SK-N-SH (cell line): ENCODE measurements around the gene COLEC11. TPM values are rescaled to one million over a fixed set of nuclear protein-coding genes. Genes with fewer than 3 reads are reported as not detected.

ENCODE experiments used
- CTCF ChIA-PET: fragments of 300-600, 350-600 bp; formaldehyde crosslinking; extraction: SDS; loops from one replicate; lab custom pipeline; 2021; lab: Yijun Ruan, JAX
- POLR2A ChIA-PET: fragments of 350-600 bp; sonication (Branson Sonifier 250); formaldehyde crosslinking; extraction: SDS; loops from one replicate; lab custom pipeline; 2020; ENCODE audit warnings: antibody characterized with exemption, inconsistent platforms; lab: Yijun Ruan, JAX
- DNase-seq: peaks from one replicate; pipeline ENCODE4 v3.0.0; 2012
- H2AFZ ChIP-seq: fragments of 200-600 bp; sonication (generic); 2 replicates; pipeline ENCODE4 v1.8.1; 2016; ENCODE audit warnings: antibody characterized with exemption, mild to moderate bottlenecking, low read depth
- H3F3A ChIP-seq: fragments of 200-600 bp; sonication (generic); replicated peaks from 2 replicates; pipeline ENCODE3; 2016; ENCODE audit warnings: antibody characterized with exemption, mild to moderate bottlenecking; ENCODE audit not compliant: insufficient read depth
- H3K27ac ChIP-seq, 2 experiments: fragments of 200-500 bp in 1 of 2; fragments of 200-600 bp in 1 of 2; sonication (Bioruptor generic) in 1 of 2; sonication (generic), shearing (Covaris generic) in 1 of 2; 2 replicates each; pipeline versions ENCODE4 v1.5.1 to v1.6.1; 2014 to 2016; ENCODE audit warnings: low read depth in 2 of 2, inconsistent platforms in 1 of 2, low read length in 1 of 2, mild to moderate bottlenecking in 1 of 2, mixed read lengths in 1 of 2
- H3K27me3 ChIP-seq: fragments of 200-600 bp; sonication (generic), shearing (Covaris generic); 2 replicates; pipeline ENCODE4 v1.6.1; 2016; ENCODE audit warnings: mixed run types; ENCODE audit not compliant: insufficient read depth
- H3K36me3 ChIP-seq, 2 experiments: fragments of 200-500 bp in 1 of 2; fragments of 200-600 bp in 1 of 2; sonication (Bioruptor generic) in 1 of 2; sonication (generic) in 1 of 2; replicated peaks in 1 of 2; 2 replicates each; pipeline versions ENCODE3 to v1.5.1; 2014 to 2016; ENCODE audit warnings: low read length in 1 of 2, mild to moderate bottlenecking in 1 of 2; ENCODE audit not compliant: insufficient read depth in 2 of 2, control insufficient read depth in 1 of 2
- H3K4me1 ChIP-seq, 2 experiments: fragments of 200-500 bp in 1 of 2; fragments of 200-600 bp in 1 of 2; sonication (Bioruptor generic) in 1 of 2; sonication (generic), shearing (Covaris generic) in 1 of 2; 2 replicates each; pipeline versions ENCODE4 v1.5.1 to v1.6.1; 2014 to 2016; ENCODE audit warnings: low read depth in 1 of 2, low read length in 1 of 2, mixed run types in 1 of 2; ENCODE audit not compliant: insufficient read depth in 2 of 2, control insufficient read depth in 1 of 2
- H3K4me2 ChIP-seq: fragments of 200-600 bp; sonication (generic), shearing (Covaris generic); 2 replicates; pipeline ENCODE4 v1.6.1; 2017; ENCODE audit warnings: mixed run types
- H3K4me3 ChIP-seq, 2 experiments: fragments of 200-500 bp in 1 of 2; fragments of 200-600 bp in 1 of 2; sonication (Bioruptor generic) in 1 of 2; sonication (generic), shearing (Covaris generic) in 1 of 2; 2 replicates each; pipeline versions ENCODE4 v1.5.1 to v1.8.1; 2014 to 2016; ENCODE audit warnings: low read depth in 2 of 2, inconsistent platforms in 1 of 2, low read length in 1 of 2, mild to moderate bottlenecking in 1 of 2, mixed read lengths in 1 of 2, moderate library complexity in 1 of 2
- H3K79me2 ChIP-seq: fragments of 200-600 bp; sonication (generic); 2 replicates; pipeline ENCODE4 v1.8.1; 2017; ENCODE audit warnings: mild to moderate bottlenecking; ENCODE audit not compliant: insufficient read depth
- H3K9ac ChIP-seq: fragments of 200-600 bp; sonication (generic); 2 replicates; pipeline ENCODE4 v1.6.1; 2017; ENCODE audit warnings: mixed run types
- H3K9me2 ChIP-seq: fragments of 200-600 bp; sonication (generic); 2 replicates; pipeline ENCODE4 v1.6.1; 2017; ENCODE audit warnings: mixed run types
- H3K9me3 ChIP-seq: fragments of 200-600 bp; sonication (generic); 2 replicates; pipeline ENCODE4 v1.6.1; 2017; ENCODE audit warnings: mixed run types, mild to moderate bottlenecking, moderate library complexity
- H4K20me1 ChIP-seq: fragments of 200-600 bp; sonication (generic); 2 replicates; pipeline ENCODE4 v1.6.1; 2017; ENCODE audit warnings: mild to moderate bottlenecking, mixed run types; ENCODE audit not compliant: insufficient read depth
- CHD2 ChIP-seq: fragments of 150-350 bp; IDR thresholded peaks from 2 replicates; pipeline ENCODE4 v1.6.1; 2018; ENCODE audit warnings: low read length; ENCODE audit not compliant: partially characterized antibody
- CTCF ChIP-seq: fragments of 200-600 bp; sonication (generic); IDR thresholded peaks from 2 replicates; pipeline ENCODE4 v1.6.1; 2017; ENCODE audit warnings: antibody characterized with exemption, mild to moderate bottlenecking, moderate library complexity
- EZH2phosphoT487 ChIP-seq: fragments of 200-600 bp; sonication (generic); IDR thresholded peaks from 2 replicates; pipeline ENCODE4 v1.6.1; 2017; ENCODE audit warnings: low read depth, mixed run types, mild to moderate bottlenecking, antibody characterized with exemption, moderate library complexity, borderline replicate concordance
- FOSL2 ChIP-seq: IDR thresholded peaks from 2 replicates; pipeline ENCODE4 v1.4.0; 2012; ENCODE audit warnings: low read depth, mild to moderate bottlenecking, moderate library complexity, borderline replicate concordance
- FOXJ3 ChIP-seq: sonication (generic); formaldehyde crosslinking; IDR thresholded peaks from 2 replicates; pipeline ENCODE4 v1.5.1; 2020; ENCODE audit warnings: mild to moderate bottlenecking, missing genetic modification reagents
- GATA2 ChIP-seq: sonication (generic); formaldehyde crosslinking; IDR thresholded peaks from 2 replicates; pipeline ENCODE4 v1.5.0; 2020; ENCODE audit warnings: mild to moderate bottlenecking, missing genetic modification reagents
- MXI1 ChIP-seq: IDR thresholded peaks from 2 replicates; pipeline ENCODE4 v1.6.1; 2012; ENCODE audit warnings: mild to moderate bottlenecking, low read depth, low read length, improper control_type of control experiment
- RAD21 ChIP-seq: IDR thresholded peaks from 2 replicates; pipeline ENCODE4 v1.6.1; 2012; ENCODE audit warnings: mild to moderate bottlenecking, low read length
- RCOR1 ChIP-seq: fragments of 150-350 bp; IDR thresholded peaks from 2 replicates; pipeline ENCODE4 v1.6.1; 2017; ENCODE audit warnings: antibody characterized with exemption, low read length
- SMC3 ChIP-seq: IDR thresholded peaks from 2 replicates; pipeline ENCODE4 v1.6.1; 2012; ENCODE audit warnings: low read depth, low read length, improper control_type of control experiment
- TAF1 ChIP-seq: IDR thresholded peaks from 2 replicates; pipeline ENCODE4 v1.6.1; 2012; ENCODE audit warnings: low read depth, mild to moderate bottlenecking, low read length, moderate library complexity, borderline replicate concordance
- USF1 ChIP-seq: IDR thresholded peaks from 2 replicates; pipeline ENCODE4 v1.4.0; 2012; ENCODE audit warnings: low read depth, borderline replicate concordance
- WGBS: methylation state at CpG from one replicate; pipeline ENCODE4 v1.1.6; 2017; ENCODE audit warnings: low lambda C conversion rate; 5-methylcytosine and 5-hydroxymethylcytosine counted together
- polyA plus RNA-seq, 3 experiments: library from polyadenylated mRNA; depleted of rRNA; stranded (reverse); fragments of >200 nt; gene quantifications; 2 replicates each; pipeline ENCODE4 v1.2.3, GENCODE V29; 2012
- TF ChIP-seq, protein P1 (sequence below): IDR thresholded peaks from 2 replicates; pipeline ENCODE4 v1.4.0; 2012; ENCODE audit warnings: low read depth
- TF ChIP-seq, protein P2 (sequence below): IDR thresholded peaks from 2 replicates; pipeline ENCODE4 v1.6.1; 2012; ENCODE audit warnings: mild to moderate bottlenecking, low read depth, low read length, moderate library complexity

The COLEC11 gene
- polyA plus RNA-seq (2012; rRNA removed) = 8.7 and 15.2 TPM in 2 replicates
- polyA plus RNA-seq (2012; cell fraction: cytosol; rRNA removed) = 11.5 and 22.9 TPM in 2 replicates
- 4.4 and 8.8 TPM in 2 replicates for polyA plus RNA-seq (2012; cell fraction: nucleus; rRNA removed)

- peak within 1 kb of the TSS; percentile 30 to 38; a peak in 3 of 4 replicates for H3K4me3 ChIP-seq
- peak; percentile 96 for DNase-seq
- H3K36me3 ChIP-seq = no peaks in the 10 kb centered on the region
- H4K20me1 ChIP-seq = no peaks in the 10 kb centered on the region
- H3K9me3 ChIP-seq = no peaks in the 10 kb centered on the region
- peak within 1 kb of the TSS; percentile 44; the same call in 1 of the 2 replicates for H2AFZ ChIP-seq
- peak; percentile 80; the same call in 1 of the 2 replicates for TF ChIP-seq MXI1
- no peak for TF ChIP-seq FOSL2
- TF ChIP-seq EZH2phosphoT487 = no peak
- peak; percentile 29 for TF ChIP-seq CHD2
- TF ChIP-seq USF1 = no peak
- peak; percentile 38 for TF ChIP-seq CTCF
- TF ChIP-seq RCOR1 = peak; percentile 26; the same call in 1 of the 2 replicates
- peak; percentile 39; the same call in 1 of the 2 replicates for TF ChIP-seq SMC3
- peak; percentile 90 for TF ChIP-seq GATA2
- peak; percentile 67; the same call in 1 of the 2 replicates for TF ChIP-seq FOXJ3 (CRISPR knock-in tag)
- peak; percentile 39; the same call in 1 of the 2 replicates for TF ChIP-seq TAF1
- TF ChIP-seq, protein P1, sequence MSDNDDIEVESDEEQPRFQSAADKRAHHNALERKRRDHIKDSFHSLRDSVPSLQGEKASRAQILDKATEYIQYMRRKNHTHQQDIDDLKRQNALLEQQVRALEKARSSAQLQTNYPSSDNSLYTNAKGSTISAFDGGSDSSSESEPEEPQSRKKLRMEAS = peak; percentile 42; the same call in 1 of the 2 replicates
- TF ChIP-seq RAD21 = peak; percentile 47
- TF ChIP-seq, protein P2, sequence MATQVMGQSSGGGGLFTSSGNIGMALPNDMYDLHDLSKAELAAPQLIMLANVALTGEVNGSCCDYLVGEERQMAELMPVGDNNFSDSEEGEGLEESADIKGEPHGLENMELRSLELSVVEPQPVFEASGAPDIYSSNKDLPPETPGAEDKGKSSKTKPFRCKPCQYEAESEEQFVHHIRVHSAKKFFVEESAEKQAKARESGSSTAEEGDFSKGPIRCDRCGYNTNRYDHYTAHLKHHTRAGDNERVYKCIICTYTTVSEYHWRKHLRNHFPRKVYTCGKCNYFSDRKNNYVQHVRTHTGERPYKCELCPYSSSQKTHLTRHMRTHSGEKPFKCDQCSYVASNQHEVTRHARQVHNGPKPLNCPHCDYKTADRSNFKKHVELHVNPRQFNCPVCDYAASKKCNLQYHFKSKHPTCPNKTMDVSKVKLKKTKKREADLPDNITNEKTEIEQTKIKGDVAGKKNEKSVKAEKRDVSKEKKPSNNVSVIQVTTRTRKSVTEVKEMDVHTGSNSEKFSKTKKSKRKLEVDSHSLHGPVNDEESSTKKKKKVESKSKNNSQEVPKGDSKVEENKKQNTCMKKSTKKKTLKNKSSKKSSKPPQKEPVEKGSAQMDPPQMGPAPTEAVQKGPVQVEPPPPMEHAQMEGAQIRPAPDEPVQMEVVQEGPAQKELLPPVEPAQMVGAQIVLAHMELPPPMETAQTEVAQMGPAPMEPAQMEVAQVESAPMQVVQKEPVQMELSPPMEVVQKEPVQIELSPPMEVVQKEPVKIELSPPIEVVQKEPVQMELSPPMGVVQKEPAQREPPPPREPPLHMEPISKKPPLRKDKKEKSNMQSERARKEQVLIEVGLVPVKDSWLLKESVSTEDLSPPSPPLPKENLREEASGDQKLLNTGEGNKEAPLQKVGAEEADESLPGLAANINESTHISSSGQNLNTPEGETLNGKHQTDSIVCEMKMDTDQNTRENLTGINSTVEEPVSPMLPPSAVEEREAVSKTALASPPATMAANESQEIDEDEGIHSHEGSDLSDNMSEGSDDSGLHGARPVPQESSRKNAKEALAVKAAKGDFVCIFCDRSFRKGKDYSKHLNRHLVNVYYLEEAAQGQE = 0 out of 2 replicates have a peak, but pooled peaks have one; percentile 11
- H3K4me2 ChIP-seq = peak within 1 kb of the TSS; percentile 62
- H3K27me3 ChIP-seq = no peaks in the 10 kb centered on the region
- peaks cover 0 to 39% of the 10 kb centered on the region in 2 experiments; a peak in 2 of 4 replicates for H3K4me1 ChIP-seq
- ChIA-PET CTCF (interaction anchor here (0.6 to 5.1 kb wide), 13 partner anchors 8 to 614 kb away, joined by 3 to 43 read pairs (median 6); no protein-coding TSS in a partner anchor), POLR2A (interaction anchor here (0.5 to 4.0 kb wide), 12 partner anchors 10 to 1534 kb away, joined by 3 to 52 read pairs (median 6); partner anchors contain the start of gene RNASEH1)
- peaks cover 4% of the 10 kb centered on the region for H3F3A ChIP-seq
- 38% methylated on average over 39 of the region's 40 CpGs for WGBS
- H3K9me2 ChIP-seq = no peaks in the 10 kb centered on the region
- H3K79me2 ChIP-seq = no peaks in the 10 kb centered on the region
- peak within 1 kb of the TSS; percentile 8; the same call in 1 of the 2 replicates for H3K9ac ChIP-seq
- H3K27ac ChIP-seq = peak within 1 kb of the TSS; percentile 20 to 99; a peak in 3 of 4 replicates
Observed at GRCh38 chr2:3594493-3595281, at the start of gene COLEC11. Gene COLEC11, plus strand, starts transcription at chr2:3595112. Its CDS starts 9,229 bp downstream, at chr2:3604341.
